Activated naive CD8-positive, alpha-beta T cell treated with anti-CD3 and anti-CD28 coated beads for 36 hours (primary cell): Measurements from ENCODE around the gene FBXO31. TPM values are rescaled to one million over a fixed set of nuclear protein-coding genes. Genes with fewer than 3 reads are reported as not detected.
A peak's percentile ranks its signal among the peaks of the same experiment; 100 is the strongest.
"Not testable (repeated sequence)": the region's sequence is repeated elsewhere in the genome, so short reads cannot be mapped to it uniquely, and the experiment has no call there.

ENCODE experiments used
- DNase-seq: peaks from one replicate; pipeline ENCODE4 v3.0.0; 2021
- H3K27ac Mint-ChIP-seq: one replicate; pipeline ENCODE4 v1.8.0; 2022; ENCODE audit warnings: mild to moderate bottlenecking, moderate library complexity, mixed read lengths
- H3K27me3 Mint-ChIP-seq: one replicate; pipeline ENCODE4 v1.8.0; 2022; ENCODE audit warnings: mild to moderate bottlenecking, mixed read lengths
- H3K36me3 Mint-ChIP-seq: one replicate; pipeline ENCODE4 v1.8.0; 2021; ENCODE audit warnings: mild to moderate bottlenecking, mixed read lengths
- H3K4me1 Mint-ChIP-seq: one replicate; pipeline ENCODE4 v1.8.0; 2021; ENCODE audit warnings: mixed read lengths
- H3K4me3 Mint-ChIP-seq: one replicate; pipeline ENCODE4 v1.8.0; 2022; ENCODE audit warnings: mild to moderate bottlenecking, moderate library complexity, mixed read lengths
- H3K9me3 Mint-ChIP-seq: one replicate; pipeline ENCODE4 v1.8.0; 2022; ENCODE audit warnings: mixed read lengths
- total RNA-seq, 2 experiments: library from RNA; stranded (reverse); gene quantifications; one replicate each; pipeline ENCODE4 v1.2.3, GENCODE V29; 2021

FBXO31 gene
- total RNA-seq, 2 experiments from 2014 or later = 35.6 to 38.3 TPM

DNA sequence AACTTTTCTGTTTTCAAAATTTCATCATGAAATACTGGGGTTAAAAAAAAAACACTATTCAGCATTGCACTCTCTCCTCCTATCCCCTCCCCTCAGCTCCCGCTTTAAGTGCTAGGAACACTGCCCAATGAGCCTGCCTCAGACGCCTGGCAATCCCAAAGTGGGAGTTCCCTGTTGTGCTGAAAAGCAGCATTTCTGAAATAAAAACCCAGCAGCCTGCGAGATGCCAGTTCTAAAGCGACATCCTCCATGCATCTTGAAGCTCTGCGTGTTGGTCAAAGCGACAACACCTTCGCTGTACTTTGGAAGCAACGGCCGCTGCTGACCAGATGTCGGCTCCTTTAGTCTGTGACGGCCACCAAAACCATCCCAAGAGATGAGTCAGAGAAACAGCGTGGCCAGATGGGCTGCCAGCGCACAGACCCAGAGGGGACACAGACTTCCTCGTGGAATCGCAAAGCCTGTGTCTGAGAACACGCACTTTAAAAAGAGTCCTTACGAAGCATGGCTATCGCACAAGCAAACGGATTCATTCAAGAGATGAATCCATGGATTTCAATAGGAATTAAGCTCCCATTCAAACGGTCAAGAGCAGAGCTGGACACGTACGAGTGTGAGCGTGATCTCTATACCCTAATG is 32.8 kb downstream of the FBXO31 start:
- Mint-ChIP-seq H3K27me3 (no peaks in the 10 kb centered on the region), H3K9me3 (no peaks in the 10 kb centered on the region), H3K4me1 (peaks cover under 1% of the 10 kb centered on the region), H3K4me3 (no peak overlapping the region), H3K36me3 (peaks cover 6% of the 10 kb centered on the region), H3K27ac (no peak overlapping the region)
- DNase-seq = no peak

GRCh38 chr16:87350031-87350430 is 33.5 kb downstream of the FBXO31 start:
- Mint-ChIP-seq H3K4me3 (no peak overlapping the region), H3K27ac (peak overlapping the region; percentile 9), H3K36me3 (peaks cover 11% of the 10 kb centered on the region), H3K4me1 (peaks cover 7% of the 10 kb centered on the region), H3K9me3 (no peaks in the 10 kb centered on the region), H3K27me3 (no peaks in the 10 kb centered on the region)
- no peak for DNase-seq

- Mint-ChIP-seq H3K4me1 (peaks cover 13% of the 10 kb centered on the region), H3K27ac (no peak overlapping the region), H3K9me3 (no peaks in the 10 kb centered on the region), H3K4me3 (no peak overlapping the region), H3K27me3 (no peaks in the 10 kb centered on the region), H3K36me3 (peaks cover 13% of the 10 kb centered on the region)
- no peak for DNase-seq
These were observed 34.9 kb downstream of the FBXO31 start for GRCh38 chr16:87348616-87349157.

- H3K27ac Mint-ChIP-seq = no peak overlapping the region
- no peak overlapping the region for H3K4me3 Mint-ChIP-seq
- no peak for DNase-seq
- no peaks in the 10 kb centered on the region for H3K27me3 Mint-ChIP-seq
- H3K9me3 Mint-ChIP-seq = no peaks in the 10 kb centered on the region
- H3K4me1 Mint-ChIP-seq = peaks cover 14% of the 10 kb centered on the region
- peaks cover 15% of the 10 kb centered on the region for H3K36me3 Mint-ChIP-seq
These were observed 35.5 kb downstream of the FBXO31 start for GRCh38 chr16:87347932-87348615.

DNA sequence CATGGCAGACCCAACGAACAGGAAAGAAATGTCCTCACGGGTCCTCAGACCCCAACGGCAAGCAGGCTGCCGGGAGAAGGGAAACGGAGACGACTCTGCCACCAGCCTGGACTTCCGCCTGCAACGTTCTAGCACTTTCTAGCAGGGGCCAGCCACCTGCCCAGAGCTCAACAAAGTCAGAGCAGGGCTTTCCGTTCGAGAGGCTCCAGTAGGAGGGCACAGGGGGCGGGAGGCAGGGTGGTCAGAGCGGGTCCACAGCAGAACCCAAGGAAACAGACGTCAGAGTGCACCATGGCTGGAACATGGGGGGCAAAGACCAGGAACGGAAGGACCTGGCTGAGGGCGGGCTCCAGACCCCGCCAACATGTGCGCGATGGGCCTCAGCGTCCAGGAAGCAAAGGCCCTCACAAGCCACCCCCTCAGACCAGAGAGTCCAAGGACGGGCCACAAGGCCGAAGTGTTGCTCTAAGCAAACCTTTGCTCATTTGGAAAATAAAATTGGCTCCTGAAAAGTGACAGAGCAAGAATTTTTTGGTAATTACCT is 37.0 kb downstream of the FBXO31 start:
- H3K27ac Mint-ChIP-seq = peak overlapping the region; percentile 91
- H3K4me1 Mint-ChIP-seq = peaks cover 19% of the 10 kb centered on the region
- DNase-seq = no peak
- H3K36me3 Mint-ChIP-seq = peaks cover 19% of the 10 kb centered on the region
- no peaks in the 10 kb centered on the region for H3K9me3 Mint-ChIP-seq
- H3K27me3 Mint-ChIP-seq = no peaks in the 10 kb centered on the region
- H3K4me3 Mint-ChIP-seq = no peak overlapping the region

DNA sequence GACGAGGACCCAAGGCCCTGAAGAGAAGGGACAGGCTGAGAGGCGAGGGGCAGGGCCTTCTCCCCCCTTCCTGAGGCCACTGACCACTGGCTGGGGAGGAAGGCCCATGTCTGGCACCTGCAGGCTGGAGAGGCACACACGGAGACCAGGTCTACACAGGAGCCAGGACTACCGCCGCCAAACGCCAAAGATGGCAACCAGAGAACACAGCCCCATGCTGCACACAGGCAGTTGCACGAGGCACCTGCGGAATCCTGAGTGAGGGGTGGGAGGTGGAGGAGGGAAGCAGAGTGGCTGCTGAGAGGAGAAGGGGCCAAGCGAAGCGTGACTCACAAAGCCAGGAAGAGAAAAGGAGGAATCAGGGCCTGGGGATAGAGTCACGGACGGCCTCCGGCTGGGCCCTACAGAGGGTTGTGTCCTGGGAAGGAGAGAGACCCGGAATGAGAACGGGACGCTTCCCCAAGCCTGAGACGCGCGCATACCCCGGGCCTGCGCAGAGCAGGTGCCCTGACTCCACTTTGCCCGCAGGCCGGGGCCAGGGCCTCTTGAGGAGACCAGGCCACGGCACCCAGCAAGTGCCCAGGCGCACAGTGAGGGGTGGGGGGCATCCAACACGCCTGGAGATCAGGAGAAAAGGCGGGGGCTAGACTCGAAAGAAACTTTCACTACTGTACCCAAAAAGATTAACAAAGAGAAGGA is 37.7 kb downstream of the FBXO31 start:
- Mint-ChIP-seq H3K36me3 (peaks cover 20% of the 10 kb centered on the region), H3K4me1 (peaks cover 19% of the 10 kb centered on the region), H3K27ac (peak overlapping the region; percentile 91), H3K27me3 (no peaks in the 10 kb centered on the region), H3K4me3 (no peak overlapping the region), H3K9me3 (no peaks in the 10 kb centered on the region)
- DNase-seq = no peak

DNA sequence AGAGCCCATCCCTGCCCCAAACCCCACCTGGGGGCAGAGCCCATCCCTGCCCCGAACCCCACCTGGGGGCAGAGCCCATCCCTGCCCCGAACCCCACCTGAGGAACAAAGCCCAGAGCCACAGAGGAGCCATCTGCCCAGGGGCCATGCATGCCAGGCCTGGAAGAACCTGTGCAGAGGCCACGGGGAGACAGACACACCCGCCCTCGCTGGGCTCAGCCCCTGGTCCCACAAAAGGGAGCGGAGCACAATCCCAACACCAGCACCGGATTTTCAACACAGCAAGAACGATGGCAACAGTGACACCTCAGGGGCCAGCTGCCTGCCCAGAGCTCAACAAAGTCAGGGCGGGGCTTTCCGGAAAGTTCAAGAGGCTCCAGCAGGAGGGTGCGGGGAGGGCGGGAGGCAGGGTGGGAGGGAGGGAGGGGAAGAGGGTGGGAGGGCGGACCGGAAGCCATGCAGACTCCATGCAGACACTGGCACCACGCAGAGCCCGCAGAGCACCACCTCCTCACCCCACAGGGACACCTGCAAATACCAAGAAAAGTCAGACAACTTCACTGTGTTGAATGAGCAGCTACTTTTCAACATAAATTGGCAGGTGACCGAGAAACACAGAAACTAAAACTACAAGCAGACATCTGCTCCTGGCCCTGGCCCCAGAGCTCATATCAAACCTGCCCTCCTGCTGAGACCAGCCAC is 38.5 kb downstream of the FBXO31 start:
- Mint-ChIP-seq H3K36me3 (peaks cover 22% of the 10 kb centered on the region), H3K4me3 (peak overlapping the region; percentile 32), H3K27ac (peak overlapping the region; percentile 91), H3K27me3 (no peaks in the 10 kb centered on the region), H3K9me3 (no peaks in the 10 kb centered on the region), H3K4me1 (peaks cover 19% of the 10 kb centered on the region)
- peak; percentile 55 for DNase-seq

- no peak for DNase-seq
- peak overlapping the region; percentile 60 for H3K27ac Mint-ChIP-seq
- no peaks in the 10 kb centered on the region for H3K9me3 Mint-ChIP-seq
- H3K4me3 Mint-ChIP-seq = peak overlapping the region; percentile 4
- peaks cover 24% of the 10 kb centered on the region for H3K36me3 Mint-ChIP-seq
- H3K4me1 Mint-ChIP-seq = peaks cover 19% of the 10 kb centered on the region
- no peaks in the 10 kb centered on the region for H3K27me3 Mint-ChIP-seq
These were observed 39.2 kb downstream of the FBXO31 start for GRCh38 chr16:87344165-87344930.

DNA sequence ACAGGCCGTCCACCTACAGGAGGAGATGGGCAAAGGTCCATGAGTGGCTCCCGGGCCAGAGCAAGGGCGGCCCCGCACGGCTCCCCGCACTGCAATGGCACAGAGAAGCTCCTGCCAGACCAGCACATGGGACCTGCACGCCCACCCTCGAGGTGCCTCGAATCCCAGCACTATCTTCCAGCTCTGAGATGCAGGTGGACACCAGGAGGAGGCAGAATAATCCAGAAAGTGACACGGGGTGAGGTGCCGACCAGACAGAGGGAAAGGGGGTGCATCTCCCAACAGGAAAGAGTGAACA is 39.9 kb downstream of the FBXO31 start:
- Mint-ChIP-seq H3K27ac (no peak overlapping the region), H3K36me3 (peaks cover 31% of the 10 kb centered on the region), H3K4me1 (peaks cover 22% of the 10 kb centered on the region), H3K9me3 (no peaks in the 10 kb centered on the region), H3K4me3 (no peak overlapping the region), H3K27me3 (no peaks in the 10 kb centered on the region)
- DNase-seq = no peak

- Mint-ChIP-seq H3K27me3 (no peaks in the 10 kb centered on the region), H3K4me1 (peaks cover 23% of the 10 kb centered on the region), H3K4me3 (no peak overlapping the region), H3K9me3 (no peaks in the 10 kb centered on the region), H3K36me3 (peaks cover 31% of the 10 kb centered on the region), H3K27ac (peak overlapping the region; percentile 7)
- no peak for DNase-seq
These were observed 40.4 kb downstream of the FBXO31 start for GRCh38 chr16:87342978-87343752.

DNA sequence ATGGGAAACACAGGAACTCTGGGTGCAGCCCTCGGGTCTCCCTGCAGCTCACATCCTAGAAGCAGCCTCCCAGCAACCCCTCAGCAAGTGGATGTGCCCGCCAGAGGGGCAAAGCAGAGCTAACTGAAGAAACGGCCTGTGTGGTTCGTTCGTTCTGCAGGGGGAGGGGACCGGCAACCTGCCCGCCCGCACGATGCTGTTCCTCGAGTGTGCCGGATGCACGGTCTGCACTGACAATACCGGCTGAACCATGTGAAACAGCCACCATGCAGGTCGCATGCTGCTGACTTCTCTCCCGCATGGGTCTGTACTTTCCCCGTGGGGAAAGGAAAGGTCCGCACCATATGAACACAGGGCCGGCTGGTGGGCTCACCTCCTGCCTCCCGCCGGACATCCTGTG is 41.1 kb downstream of the FBXO31 start:
- no peak overlapping the region for H3K27ac Mint-ChIP-seq
- H3K27me3 Mint-ChIP-seq = no peaks in the 10 kb centered on the region
- H3K4me3 Mint-ChIP-seq = no peak overlapping the region
- DNase-seq = no peak
- peaks cover 32% of the 10 kb centered on the region for H3K36me3 Mint-ChIP-seq
- H3K9me3 Mint-ChIP-seq = no peaks in the 10 kb centered on the region
- peaks cover 26% of the 10 kb centered on the region for H3K4me1 Mint-ChIP-seq

DNA sequence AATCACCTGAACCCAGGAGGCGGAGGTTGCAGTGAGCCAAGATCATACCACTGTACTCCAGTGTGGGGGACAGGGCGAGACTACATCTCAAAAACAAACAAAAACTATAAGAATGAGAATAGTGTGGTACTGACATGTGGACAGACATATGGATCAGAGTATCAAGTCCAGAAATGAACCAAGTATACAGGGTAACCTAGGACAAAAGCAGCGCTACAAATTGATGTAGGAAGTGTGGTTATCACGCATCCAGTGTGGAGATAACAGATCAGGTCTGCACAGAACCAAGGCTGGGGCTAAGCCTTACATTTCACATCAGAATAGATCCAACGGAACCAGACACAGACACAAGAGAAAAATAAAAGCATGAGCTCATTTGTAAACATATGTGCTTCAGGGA is 43.4 kb downstream of the FBXO31 start:
- no peak for DNase-seq
- Mint-ChIP-seq H3K4me3 (no peak overlapping the region), H3K36me3 (peaks cover 23% of the 10 kb centered on the region), H3K4me1 (peaks cover 26% of the 10 kb centered on the region), H3K9me3 (no peaks in the 10 kb centered on the region), H3K27me3 (no peaks in the 10 kb centered on the region), H3K27ac (no peak overlapping the region)

GRCh38 chr16:87339724-87340105 is 43.9 kb downstream of the FBXO31 start:
- H3K9me3 Mint-ChIP-seq, DNase-seq, H3K4me3 Mint-ChIP-seq, H3K27me3 Mint-ChIP-seq, H3K27ac Mint-ChIP-seq: not testable (repeated sequence)
- Mint-ChIP-seq H3K4me1 (peaks cover 24% of the 10 kb centered on the region), H3K36me3 (peaks cover 23% of the 10 kb centered on the region)
